ENCODE measurements around the gene NCEH1. TPM values are rescaled to one million over a fixed set of nuclear protein-coding genes. Genes with fewer than 3 reads are reported as not detected.
"Not testable (repeated sequence)": the region's sequence is repeated elsewhere in the genome, so short reads cannot be mapped to it uniquely, and the experiment has no call there.

NCEH1 gene
- total and polyA plus RNA-seq, 10 donors: 3.8 to 30.7 (median 16.9) TPM

DNA sequence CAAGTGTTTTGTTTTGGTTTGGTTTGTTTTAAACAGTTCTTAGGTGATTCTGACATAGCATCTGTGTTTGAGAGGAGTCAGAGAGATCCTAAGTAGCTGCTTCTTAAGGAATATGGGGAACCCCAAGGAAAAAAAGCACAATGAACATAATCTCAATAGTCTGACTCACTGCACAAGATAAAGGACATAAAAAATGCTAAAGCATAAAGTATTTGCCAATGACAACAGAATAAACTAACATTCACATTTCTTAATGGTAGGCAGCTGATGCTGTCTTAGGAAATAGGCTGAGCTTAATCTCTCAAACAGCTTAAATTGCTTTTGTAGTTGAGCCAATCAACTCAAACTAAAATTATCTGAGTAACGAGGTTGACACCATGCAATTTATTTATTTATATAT, 2.9 kb downstream of the NCEH1 start:
- H3K4me3 ChIP-seq: no peak overlapping the region
- H3K27me3 ChIP-seq (replicated peaks in 1 of 7): no peaks in the 10 kb centered on the region
- no peaks in the 10 kb centered on the region for H3K36me3 ChIP-seq
- H3K27ac ChIP-seq: no peak overlapping the region
- intact Hi-C loops (cut with DNase I; ENCODE audit: low total_unique reads): no loop called here
- TF ChIP-seq POLR2A (IDR thresholded peaks at IDR 0.05) (no peak), POLR2AphosphoS5 (IDR thresholded peaks at IDR 0.05) (no peak)
- TF ChIP-seq, protein P1, sequence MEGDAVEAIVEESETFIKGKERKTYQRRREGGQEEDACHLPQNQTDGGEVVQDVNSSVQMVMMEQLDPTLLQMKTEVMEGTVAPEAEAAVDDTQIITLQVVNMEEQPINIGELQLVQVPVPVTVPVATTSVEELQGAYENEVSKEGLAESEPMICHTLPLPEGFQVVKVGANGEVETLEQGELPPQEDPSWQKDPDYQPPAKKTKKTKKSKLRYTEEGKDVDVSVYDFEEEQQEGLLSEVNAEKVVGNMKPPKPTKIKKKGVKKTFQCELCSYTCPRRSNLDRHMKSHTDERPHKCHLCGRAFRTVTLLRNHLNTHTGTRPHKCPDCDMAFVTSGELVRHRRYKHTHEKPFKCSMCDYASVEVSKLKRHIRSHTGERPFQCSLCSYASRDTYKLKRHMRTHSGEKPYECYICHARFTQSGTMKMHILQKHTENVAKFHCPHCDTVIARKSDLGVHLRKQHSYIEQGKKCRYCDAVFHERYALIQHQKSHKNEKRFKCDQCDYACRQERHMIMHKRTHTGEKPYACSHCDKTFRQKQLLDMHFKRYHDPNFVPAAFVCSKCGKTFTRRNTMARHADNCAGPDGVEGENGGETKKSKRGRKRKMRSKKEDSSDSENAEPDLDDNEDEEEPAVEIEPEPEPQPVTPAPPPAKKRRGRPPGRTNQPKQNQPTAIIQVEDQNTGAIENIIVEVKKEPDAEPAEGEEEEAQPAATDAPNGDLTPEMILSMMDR (IDR thresholded peaks at IDR 0.05 in 8 of 11, conservative IDR thresholded peaks at IDR 0.05 in 3 of 11): no peak
- H3K4me1 ChIP-seq: peaks cover 10 to 42% (median 21%) of the 10 kb centered on the region in 6 donors
- 89 to 100% (median 91%) methylated on average over 1 of the region's 1 CpG for WGBS, 5 donors
- no peak for DNase-seq
- H3K9me3 ChIP-seq: no peaks in the 10 kb centered on the region

DNA sequence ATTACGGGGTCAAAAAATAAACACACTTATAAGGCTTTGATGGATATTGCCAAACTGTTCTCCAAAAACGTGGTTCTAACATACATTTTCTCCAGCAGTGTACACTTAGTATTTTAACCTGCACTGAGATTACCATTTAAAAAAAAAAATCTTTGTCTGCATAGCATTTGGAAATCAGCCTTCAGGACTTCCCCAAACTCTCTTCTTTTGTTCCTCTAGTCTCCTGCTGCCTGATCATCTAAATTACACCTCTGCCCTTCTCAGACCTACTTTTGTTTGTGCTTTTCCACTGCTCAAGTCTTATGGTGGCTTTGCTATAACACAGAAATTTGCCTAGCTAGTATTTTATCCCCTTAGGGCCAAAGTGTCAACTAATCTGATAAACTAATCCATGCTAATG, 3.8 kb downstream of the NCEH1 start:
- 83 to 90% (median 85%) methylated on average over 2 of the region's 2 CpGs for WGBS, 5 donors
- H3K4me3 ChIP-seq: no peak overlapping the region

DNA sequence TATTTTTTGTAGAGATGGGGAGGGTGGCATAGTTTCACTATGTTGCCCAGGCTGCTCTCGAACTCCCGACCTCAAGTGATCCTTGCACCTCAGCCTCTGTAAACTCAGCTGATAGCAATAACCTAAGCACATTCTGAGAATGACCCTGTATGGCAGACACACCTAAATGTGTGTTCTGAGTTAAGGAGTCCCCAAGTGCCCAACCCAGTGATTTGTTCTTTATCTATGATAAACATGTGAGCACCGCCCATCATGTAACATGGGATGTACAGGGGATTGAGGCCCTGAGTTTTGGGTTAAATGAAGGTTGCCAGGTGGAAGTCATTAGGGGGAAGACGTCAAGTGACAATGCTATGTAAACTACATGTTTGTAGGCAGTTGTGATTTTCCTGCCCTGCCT, 5.7 kb downstream of the NCEH1 start:
- H3K27me3 ChIP-seq (replicated peaks in 1 of 7): no peaks in the 10 kb centered on the region
- no peak overlapping the region for H3K27ac ChIP-seq
- TF ChIP-seq POLR2AphosphoS5 (IDR thresholded peaks at IDR 0.05): no peak
- no peak for TF ChIP-seq POLR2A (IDR thresholded peaks at IDR 0.05)
- TF ChIP-seq, protein P1 (IDR thresholded peaks at IDR 0.05 in 8 of 11, conservative IDR thresholded peaks at IDR 0.05 in 3 of 11): no peak
- H3K4me3 ChIP-seq: no peak overlapping the region
- intact Hi-C loops (cut with DNase I; ENCODE audit: low total_unique reads): no loop called here
- no peak for DNase-seq
- WGBS, 5 donors: 91 to 100% (median 93%) methylated on average over 4 of the region's 4 CpGs
- no peaks in the 10 kb centered on the region for H3K9me3 ChIP-seq
- H3K4me1 ChIP-seq: peaks cover 9 to 33% (median 14%) of the 10 kb centered on the region in 6 donors
- H3K36me3 ChIP-seq: no peaks in the 10 kb centered on the region

More for the DNA sequence above, 3.8 kb downstream of the NCEH1 start:
- no peaks in the 10 kb centered on the region for H3K9me3 ChIP-seq
- H3K27ac ChIP-seq: no peak overlapping the region
- intact Hi-C loops (cut with DNase I; ENCODE audit: low total_unique reads): no loop called here
- no peaks in the 10 kb centered on the region for H3K36me3 ChIP-seq
- no peaks in the 10 kb centered on the region for H3K27me3 ChIP-seq (replicated peaks in 1 of 7)
- TF ChIP-seq POLR2AphosphoS5 (IDR thresholded peaks at IDR 0.05) (no peak), POLR2A (IDR thresholded peaks at IDR 0.05) (no peak)
- TF ChIP-seq, protein P1 (IDR thresholded peaks at IDR 0.05 in 8 of 11, conservative IDR thresholded peaks at IDR 0.05 in 3 of 11): no peak
- H3K4me1 ChIP-seq: peaks cover 10 to 43% (median 21%) of the 10 kb centered on the region in 6 donors
- DNase-seq: no peak

DNA sequence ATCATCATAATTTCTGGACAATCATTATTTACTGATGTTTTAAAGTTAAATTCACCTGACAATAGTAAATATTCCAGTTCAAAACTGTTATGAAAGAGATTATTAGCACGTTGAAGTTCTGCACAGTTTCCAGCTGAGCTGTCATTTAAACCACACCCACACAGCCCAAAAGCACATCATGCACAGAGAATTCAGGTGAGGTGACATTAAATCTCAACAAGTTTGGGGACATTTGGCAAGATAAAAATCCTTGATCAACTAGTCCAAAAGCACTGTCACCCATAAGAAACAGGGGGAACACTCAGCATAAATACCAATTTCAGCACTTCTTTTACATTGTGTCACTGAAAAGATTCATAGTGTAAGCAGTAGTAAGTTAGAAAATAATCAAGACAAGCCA, 6.9 kb downstream of the NCEH1 start:
- Histone ChIP-seq H3K4me3 (no peak overlapping the region), H3K27ac (no peak overlapping the region), H3K9me3 (no peaks in the 10 kb centered on the region), H3K36me3 (no peaks in the 10 kb centered on the region), H3K27me3 (replicated peaks in 1 of 7) (no peaks in the 10 kb centered on the region), H3K4me1 (peaks cover 0 to 32% (median 6%) of the 10 kb centered on the region in 6 donors)
- intact Hi-C loops (cut with DNase I; ENCODE audit: low total_unique reads): no loop called here
- TF ChIP-seq POLR2AphosphoS5 (IDR thresholded peaks at IDR 0.05) (no peak), POLR2A (IDR thresholded peaks at IDR 0.05) (no peak)
- TF ChIP-seq, protein P1 (IDR thresholded peaks at IDR 0.05 in 8 of 11, conservative IDR thresholded peaks at IDR 0.05 in 3 of 11): no peak
- no peak for DNase-seq
- WGBS, 5 donors: 15 to 54% (median 39%) methylated on average over 1 of the region's 1 CpG

GRCh38 chr3:172702731-172703130, 8.1 kb downstream of the NCEH1 start:
- H3K27ac ChIP-seq; H3K36me3 ChIP-seq; intact Hi-C loops (cut with DNase I; ENCODE audit: low total_unique reads); DNase-seq; H3K27me3 ChIP-seq (replicated peaks in 1 of 7); H3K9me3 ChIP-seq; H3K4me3 ChIP-seq: not testable (repeated sequence)
- peaks cover 0 to 39% (median 13%) of the 10 kb centered on the region in 6 donors for H3K4me1 ChIP-seq
- WGBS, 5 donors: 86 to 93% (median 90%) methylated on average over 3 of the region's 3 CpGs

Measured in spleen (tissue), 11 donors.